GM06990 (cell line): ENCODE results near the gene NPIPB2.

Experiments
- DNase-seq: peaks from one replicate; pipeline ENCODE4 v3.0.0-alpha.2; 2011; ENCODE audit not compliant: insufficient read length; ENCODE audit errors: extremely low read depth
- H3K27me3 ChIP-seq: replicated peaks from 2 replicates; pipeline ENCODE4 v1.6.0; 2011; ENCODE audit warnings: low read length; ENCODE audit not compliant: control insufficient read depth, insufficient read depth
- H3K36me3 ChIP-seq: 2 replicates; pipeline ENCODE4 v1.5.1; 2011; ENCODE audit warnings: low read length; ENCODE audit not compliant: control insufficient read depth, insufficient read depth
- H3K4me3 ChIP-seq: replicated peaks from 2 replicates; pipeline ENCODE4 v1.5.1; 2011; ENCODE audit warnings: low read depth, mild to moderate bottlenecking, control low read depth, low read length
- TF ChIP-seq, protein P1 (sequence below): IDR thresholded peaks from 2 replicates; pipeline ENCODE4 v1.5.1; 2011; ENCODE audit warnings: low read length, control low read depth, mild to moderate bottlenecking, inconsistent platforms; ENCODE audit not compliant: insufficient read depth, poor library complexity, severe bottlenecking

The NPIPB2 gene

DNA sequence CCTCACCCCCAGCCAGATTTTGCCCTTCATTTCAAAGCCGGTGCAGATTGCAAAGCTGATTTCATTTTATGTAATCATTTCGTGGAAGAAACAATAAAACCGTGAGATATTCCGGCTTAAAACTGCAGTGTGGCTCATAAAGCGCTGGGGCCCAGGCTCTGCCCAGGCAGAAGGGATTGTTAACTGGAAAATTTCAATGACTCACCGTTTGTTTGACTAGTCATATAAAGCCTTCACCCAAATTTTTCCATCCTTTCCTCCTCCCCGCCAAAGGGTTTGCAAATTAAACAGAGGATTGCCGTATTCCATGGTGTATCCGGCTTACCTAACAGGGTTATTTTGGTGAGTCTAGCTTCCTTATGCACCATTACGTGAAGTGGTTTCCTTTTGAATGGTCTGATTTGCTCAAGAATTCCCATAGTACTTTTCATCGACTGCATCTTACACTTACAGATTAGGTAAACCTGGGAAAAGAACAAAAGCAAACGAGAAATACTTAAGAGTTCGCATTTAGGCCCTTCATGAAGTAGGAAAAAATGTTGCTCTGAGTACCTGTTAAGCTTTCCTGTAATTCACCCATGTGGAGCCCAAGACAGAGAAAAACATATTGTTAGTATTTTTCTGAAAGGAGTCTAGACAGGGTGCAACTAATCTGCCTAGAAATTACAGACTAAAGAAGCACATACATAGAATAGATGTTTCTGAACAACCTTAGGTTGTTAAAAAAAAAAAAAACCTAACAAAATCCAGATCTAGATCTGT, 25.1 kb downstream of the NPIPB2 start:
- H3K4me3 ChIP-seq, result peak overlapping the region; percentile 40
- H3K27me3 ChIP-seq, result no peaks in the 10 kb centered on the region
- DNase-seq, result no peak
- H3K36me3 ChIP-seq, result no peaks in the 10 kb centered on the region
- TF ChIP-seq, protein P1, sequence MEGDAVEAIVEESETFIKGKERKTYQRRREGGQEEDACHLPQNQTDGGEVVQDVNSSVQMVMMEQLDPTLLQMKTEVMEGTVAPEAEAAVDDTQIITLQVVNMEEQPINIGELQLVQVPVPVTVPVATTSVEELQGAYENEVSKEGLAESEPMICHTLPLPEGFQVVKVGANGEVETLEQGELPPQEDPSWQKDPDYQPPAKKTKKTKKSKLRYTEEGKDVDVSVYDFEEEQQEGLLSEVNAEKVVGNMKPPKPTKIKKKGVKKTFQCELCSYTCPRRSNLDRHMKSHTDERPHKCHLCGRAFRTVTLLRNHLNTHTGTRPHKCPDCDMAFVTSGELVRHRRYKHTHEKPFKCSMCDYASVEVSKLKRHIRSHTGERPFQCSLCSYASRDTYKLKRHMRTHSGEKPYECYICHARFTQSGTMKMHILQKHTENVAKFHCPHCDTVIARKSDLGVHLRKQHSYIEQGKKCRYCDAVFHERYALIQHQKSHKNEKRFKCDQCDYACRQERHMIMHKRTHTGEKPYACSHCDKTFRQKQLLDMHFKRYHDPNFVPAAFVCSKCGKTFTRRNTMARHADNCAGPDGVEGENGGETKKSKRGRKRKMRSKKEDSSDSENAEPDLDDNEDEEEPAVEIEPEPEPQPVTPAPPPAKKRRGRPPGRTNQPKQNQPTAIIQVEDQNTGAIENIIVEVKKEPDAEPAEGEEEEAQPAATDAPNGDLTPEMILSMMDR, result no peak

GRCh38 chr16:11915644-11916523, 26.0 kb downstream of the NPIPB2 start, which contains the start of gene GSPT1:
TSS of gene GSPT1 (minus strand) at chr16:11915956. CDS start at chr16:11915720, 236 bp downstream.
- H3K4me3 ChIP-seq, result peak within 1 kb of the TSS; percentile 87
- no peaks in the 10 kb centered on the region for H3K36me3 ChIP-seq
- TF ChIP-seq, protein P1, result peak; percentile 36
- H3K27me3 ChIP-seq, result no peaks in the 10 kb centered on the region
- peak; percentile 100 for DNase-seq

DNA sequence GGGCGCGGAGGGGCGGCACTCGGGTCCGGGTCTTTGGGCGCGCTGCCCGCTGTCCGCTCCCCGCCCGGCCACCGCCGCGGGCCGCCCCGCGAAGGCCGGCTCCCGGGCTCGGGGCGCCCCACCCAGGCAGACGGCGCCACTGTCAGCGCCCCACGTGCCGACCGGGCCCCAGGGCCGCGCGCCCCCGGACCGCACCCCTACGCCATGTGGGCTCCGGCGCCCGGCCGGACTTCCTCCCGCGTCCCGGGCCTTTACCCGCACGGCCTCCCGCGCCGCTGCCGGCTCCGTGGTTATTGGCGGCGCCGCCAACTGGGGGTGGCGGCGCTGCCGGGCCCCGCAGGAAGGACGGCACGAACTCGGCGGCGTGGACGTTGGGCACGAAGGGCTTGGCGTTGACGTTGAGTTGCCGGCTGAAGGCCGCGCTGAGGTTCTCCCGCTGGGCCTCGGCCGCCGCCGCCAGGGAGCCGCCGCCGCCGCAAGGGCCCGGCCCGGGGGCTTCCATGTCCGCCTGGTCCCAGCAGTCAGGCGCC, 26.7 kb downstream of the NPIPB2 start:
- peak; percentile 63 for DNase-seq
- Histone ChIP-seq H3K27me3 (no peaks in the 10 kb centered on the region), H3K4me3 (peak overlapping the region; percentile 87), H3K36me3 (no peaks in the 10 kb centered on the region)
- TF ChIP-seq, protein P1, result no peak

GRCh38 chr16:11914210-11915113, 27.4 kb downstream of the NPIPB2 start:
- peak overlapping the region; percentile 87 for H3K4me3 ChIP-seq
- H3K36me3 ChIP-seq, result no peaks in the 10 kb centered on the region
- DNase-seq, result no peak
- H3K27me3 ChIP-seq, result no peaks in the 10 kb centered on the region
- TF ChIP-seq, protein P1, result no peak

- Histone ChIP-seq H3K36me3 (no peaks in the 10 kb centered on the region), H3K4me3 (peak overlapping the region; percentile 87), H3K27me3 (no peaks in the 10 kb centered on the region)
- TF ChIP-seq, protein P1, result no peak
- DNase-seq, result no peak
Observed at GRCh38 chr16:11913425-11914079, 28.3 kb downstream of the NPIPB2 start.
